Endothelial cell of umbilical vein (primary cell): ENCODE data around the gene OSBPL9. TPM values are rescaled to one million over a fixed set of nuclear protein-coding genes. Genes with fewer than 3 reads are reported as not detected.

Experiments
- BruUV-seq: library from RNA; stranded (reverse); fragments of 400-500 nt; replicated peaks from 2 replicates; lab custom pipeline; 2021; lab: Mats Ljungman, UMichigan
- CTCF ChIA-PET: fragments of 300-600, 350-600 bp; sonication (Branson Sonifier 250); formaldehyde crosslinking; loops from one replicate; lab custom pipeline; 2021; ENCODE audit warnings: antibody characterized with exemption, inconsistent platforms; lab: Charles Lee
- POLR2A ChIA-PET: fragments of 300-600, 350-600 bp; sonication (Branson Sonifier 250); formaldehyde crosslinking; loops from one replicate; lab custom pipeline; 2021; ENCODE audit warnings: antibody characterized with exemption, inconsistent platforms; lab: Charles Lee
- DNase-seq: peaks from one replicate; pipeline ENCODE4 v3.0.0-alpha.2; 2011; ENCODE audit warnings: low read depth, low spot score
- FAIRE-seq: peaks from 2 replicates; lab custom pipeline; 2011; peaks lifted over from hg19 to GRCh38; lab: Jason Lieb, UNC
- H2AFZ ChIP-seq: 2 replicates; pipeline ENCODE4 v1.6.0; 2012; ENCODE audit warnings: low read depth, low read length, control low read depth, inconsistent platforms
- H3K27ac ChIP-seq: 2 replicates; pipeline ENCODE4 v1.5.1; 2011; ENCODE audit warnings: low read depth, mild to moderate bottlenecking, control low read depth, low read length, moderate library complexity; ENCODE audit not compliant: insufficient read depth
- H3K27me3 ChIP-seq, 2 experiments: 2 replicates each; pipeline versions ENCODE4 v1.6.0 to v1.6.1; 2011; ENCODE audit warnings: low read length in 2 of 2, mixed read lengths in 1 of 2; ENCODE audit not compliant: control insufficient read depth in 2 of 2, insufficient read depth in 2 of 2
- H3K36me3 ChIP-seq, 2 experiments: 2 replicates in 1 of 2; 3 replicates in 1 of 2; pipeline ENCODE4 v1.5.1; 2011; ENCODE audit warnings: low read length in 2 of 2, mild to moderate bottlenecking in 1 of 2, moderate library complexity in 1 of 2; ENCODE audit not compliant: control insufficient read depth in 2 of 2, insufficient read depth in 2 of 2; ENCODE audit errors: extremely low read depth in 1 of 2
- H3K4me1 ChIP-seq: 3 replicates; pipeline ENCODE4 v1.5.1; 2011; ENCODE audit warnings: mild to moderate bottlenecking, low read length; ENCODE audit not compliant: control insufficient read depth, insufficient read depth; ENCODE audit errors: extremely low read depth
- H3K4me2 ChIP-seq: 2 replicates; pipeline ENCODE4 v1.6.1; 2011; ENCODE audit warnings: low read length, control low read depth, mixed read lengths; ENCODE audit not compliant: insufficient read depth
- H3K4me3 ChIP-seq, 3 experiments: fragments of 200-600 bp in 1 of 3; sonication (generic), shearing (Covaris generic) in 1 of 3; replicated peaks in 1 of 3; 2 replicates each; pipeline ENCODE4 v1.5.1; 2011 to 2016; ENCODE audit warnings: control low read depth in 3 of 3, low read length in 3 of 3, mild to moderate bottlenecking in 2 of 3, inconsistent platforms in 1 of 3, low read depth in 1 of 3, moderate library complexity in 1 of 3; ENCODE audit not compliant: insufficient read depth in 1 of 3
- H3K79me2 ChIP-seq: 2 replicates; pipeline ENCODE4 v1.6.0; 2012; ENCODE audit warnings: low read length, inconsistent platforms; ENCODE audit not compliant: control insufficient read depth, insufficient read depth
- H3K9ac ChIP-seq: replicated peaks from 2 replicates; pipeline ENCODE3; 2011; ENCODE audit warnings: low read length, control low read depth; ENCODE audit not compliant: insufficient read depth; ENCODE audit errors: extremely low read depth
- H3K9me1 ChIP-seq: replicated peaks from 3 replicates; pipeline ENCODE4 v1.6.0; 2011; ENCODE audit warnings: mild to moderate bottlenecking, low read length; ENCODE audit not compliant: control insufficient read depth, insufficient read depth; ENCODE audit errors: extremely low read depth
- H3K9me3 ChIP-seq: replicated peaks from 2 replicates; pipeline ENCODE4 v1.5.1; 2012; ENCODE audit warnings: low read length, inconsistent platforms; ENCODE audit not compliant: control insufficient read depth, insufficient read depth
- H4K20me1 ChIP-seq: replicated peaks from 2 replicates; pipeline ENCODE3; 2011; ENCODE audit warnings: mild to moderate bottlenecking, low read length; ENCODE audit not compliant: control insufficient read depth, insufficient read depth; ENCODE audit errors: extremely low read depth
- EZH2 ChIP-seq: IDR thresholded peaks from 2 replicates; pipeline ENCODE4 v1.6.1; 2012; ENCODE audit warnings: borderline replicate concordance, low read depth, mild to moderate bottlenecking, moderate library complexity, low read length, inconsistent platforms; ENCODE audit not compliant: severe bottlenecking
- FOS ChIP-seq: IDR thresholded peaks from 2 replicates; pipeline ENCODE4 v1.6.1; 2011; ENCODE audit warnings: mild to moderate bottlenecking, low read length, moderate library complexity, borderline replicate concordance; ENCODE audit not compliant: insufficient read depth
- GATA2 ChIP-seq: IDR thresholded peaks from 2 replicates; pipeline ENCODE4 v1.7.0; 2011; ENCODE audit warnings: low read depth, mild to moderate bottlenecking, moderate library complexity, mixed read lengths, low read length; ENCODE audit not compliant: insufficient read length, insufficient read depth
- JUN ChIP-seq: IDR thresholded peaks from 2 replicates; pipeline ENCODE4 v1.6.1; 2011; ENCODE audit warnings: borderline replicate concordance, low read depth; ENCODE audit not compliant: insufficient read length, insufficient read depth
- MYC ChIP-seq: IDR thresholded peaks from one replicate; pipeline ENCODE4 v1.6.1; 2011; ENCODE audit warnings: mild to moderate bottlenecking, low read depth, low read length
- POLR2A ChIP-seq: IDR thresholded peaks from 2 replicates; pipeline ENCODE4 v1.6.1; 2012; ENCODE audit warnings: low read depth, mild to moderate bottlenecking, control low read depth, low read length
- POLR2AphosphoS5 ChIP-seq: IDR thresholded peaks from 2 replicates; pipeline ENCODE4 v1.6.1; 2012; ENCODE audit warnings: low read depth, mild to moderate bottlenecking, control low read depth, low read length, moderate library complexity; ENCODE audit not compliant: insufficient read depth
- dilution Hi-C: fragments of 300-500 bp; cut with MboI; formaldehyde crosslinking; loops from one replicate; pipeline ENCODE4 v1.15.0; 2019; ENCODE audit warnings: low sequenced_read_pairs; ENCODE audit not compliant: extremely low pct_ligation_motif_present
- intact Hi-C: fragments of 100-400 bp; cut with micrococcal nuclease; formaldehyde crosslinking; loops from one replicate; pipeline ENCODE4 v1.10.0; 2022
- polyA plus RNA-seq, 4 experiments: library from polyadenylated mRNA; depleted of rRNA in 3 of 4; stranded (reverse) in 3 of 4; unstranded in 1 of 4; fragments of >200 nt; gene quantifications; 2 replicates each; pipeline versions ENCODE4 v1.2.1 to v1.2.3, GENCODE V29; 2011 to 2012; ENCODE audit warnings: missing spikeins in 1 of 4
- total RNA-seq: library from RNA; stranded (reverse); gene quantifications from 2 replicates; pipeline ENCODE4 v1.2.3, GENCODE V29; 2021
- TF ChIP-seq, protein P1 (sequence below): IDR thresholded peaks from 2 replicates; pipeline ENCODE4 v1.6.1; 2011; ENCODE audit not compliant: insufficient read depth, insufficient read length
- TF ChIP-seq, protein P2 (sequence below), 2 donors: IDR thresholded peaks; 1 replicate in 1 of 2; 2 replicates in 1 of 2; pipeline ENCODE4 v1.5.1; 2011; ENCODE audit warnings: low read length in 2 of 2, mild to moderate bottlenecking in 2 of 2, moderate library complexity in 2 of 2, control low read depth in 1 of 2, inconsistent platforms in 1 of 2, low read depth in 1 of 2; ENCODE audit not compliant: insufficient read depth in 1 of 2; ENCODE audit errors: extremely low read depth in 1 of 2

The OSBPL9 gene
- total and polyA plus RNA-seq, 2 donors (not counting 3 experiments of a cell fraction or from before 2014, with no cell fraction given): 46.2 to 80.3 TPM

DNA sequence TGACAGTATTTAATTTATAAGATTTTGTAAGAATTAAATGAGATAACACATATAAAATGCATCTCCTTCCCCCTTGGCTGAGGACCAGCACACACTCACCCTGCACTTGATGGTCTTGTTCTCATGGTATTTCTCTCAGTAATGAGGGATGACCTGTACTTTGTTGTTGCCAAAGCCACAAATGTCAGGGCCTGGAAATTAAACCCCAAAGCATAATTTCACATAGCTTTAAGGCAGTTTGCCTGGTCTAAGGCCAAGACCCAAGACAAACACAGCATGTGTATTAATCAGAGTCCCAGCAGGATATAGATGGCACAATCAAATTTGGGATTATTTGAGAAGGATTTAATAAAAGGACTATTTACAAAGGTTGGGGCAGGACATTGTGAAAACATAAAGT is 49.2 kb upstream of the OSBPL9 start:
- no peak overlapping the region for H2AFZ ChIP-seq
- no peaks in the 10 kb centered on the region for H4K20me1 ChIP-seq
- FAIRE-seq (peak; percentile 50), DNase-seq (peak; percentile 28)
- dilution Hi-C loops (no loop called here), intact Hi-C loops (no loop called here)
- BruUV-seq: no TSS peak
- TF ChIP-seq, protein P1, sequence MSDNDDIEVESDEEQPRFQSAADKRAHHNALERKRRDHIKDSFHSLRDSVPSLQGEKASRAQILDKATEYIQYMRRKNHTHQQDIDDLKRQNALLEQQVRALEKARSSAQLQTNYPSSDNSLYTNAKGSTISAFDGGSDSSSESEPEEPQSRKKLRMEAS: no peak
- no peak for TF ChIP-seq EZH2
- TF ChIP-seq, protein P2, sequence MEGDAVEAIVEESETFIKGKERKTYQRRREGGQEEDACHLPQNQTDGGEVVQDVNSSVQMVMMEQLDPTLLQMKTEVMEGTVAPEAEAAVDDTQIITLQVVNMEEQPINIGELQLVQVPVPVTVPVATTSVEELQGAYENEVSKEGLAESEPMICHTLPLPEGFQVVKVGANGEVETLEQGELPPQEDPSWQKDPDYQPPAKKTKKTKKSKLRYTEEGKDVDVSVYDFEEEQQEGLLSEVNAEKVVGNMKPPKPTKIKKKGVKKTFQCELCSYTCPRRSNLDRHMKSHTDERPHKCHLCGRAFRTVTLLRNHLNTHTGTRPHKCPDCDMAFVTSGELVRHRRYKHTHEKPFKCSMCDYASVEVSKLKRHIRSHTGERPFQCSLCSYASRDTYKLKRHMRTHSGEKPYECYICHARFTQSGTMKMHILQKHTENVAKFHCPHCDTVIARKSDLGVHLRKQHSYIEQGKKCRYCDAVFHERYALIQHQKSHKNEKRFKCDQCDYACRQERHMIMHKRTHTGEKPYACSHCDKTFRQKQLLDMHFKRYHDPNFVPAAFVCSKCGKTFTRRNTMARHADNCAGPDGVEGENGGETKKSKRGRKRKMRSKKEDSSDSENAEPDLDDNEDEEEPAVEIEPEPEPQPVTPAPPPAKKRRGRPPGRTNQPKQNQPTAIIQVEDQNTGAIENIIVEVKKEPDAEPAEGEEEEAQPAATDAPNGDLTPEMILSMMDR (IDR thresholded peaks at IDR 0.05; ENCODE audit: extremely low read depth in 1 of 2, insufficient read depth in 1 of 2, low read depth in 1 of 2, low read length in 2 of 2): no peak
- no peak for TF ChIP-seq FOS
- TF ChIP-seq JUN: no peak
- TF ChIP-seq MYC: no peak
- no peak for TF ChIP-seq POLR2A
- peak; percentile 10 for TF ChIP-seq GATA2
- no peak for TF ChIP-seq POLR2AphosphoS5
- peaks cover 21% of the 10 kb centered on the region for H3K4me1 ChIP-seq
- CTCF ChIA-PET: interaction anchor here (1.2 to 1.3 kb wide), 2 partner anchors 33 to 104 kb away, joined by 4 to 5 read pairs; no protein-coding TSS in a partner anchor
- H3K36me3 ChIP-seq: no peaks in the 10 kb centered on the region
- H3K27ac ChIP-seq: no peak overlapping the region
- no peaks in the 10 kb centered on the region for H3K27me3 ChIP-seq
- H3K79me2 ChIP-seq: no peaks in the 10 kb centered on the region
- no peak overlapping the region for H3K4me3 ChIP-seq
- no peak overlapping the region for H3K4me2 ChIP-seq
- no peaks in the 10 kb centered on the region for H3K9me3 ChIP-seq
- POLR2A ChIA-PET: no interaction called here
- no peak overlapping the region for H3K9ac ChIP-seq
- no peaks in the 10 kb centered on the region for H3K9me1 ChIP-seq
